Omental fat pad (tissue), 4 donors: ENCODE results near the gene RBFOX2. TPM values are rescaled to one million over a fixed set of nuclear protein-coding genes. Genes with fewer than 3 reads are reported as not detected.
"Not testable (repeated sequence)": the region's sequence is repeated elsewhere in the genome, so short reads cannot be mapped to it uniquely, and the experiment has no call there.

Experiments
- ATAC-seq: fragments of 150-250 bp; one replicate; pipeline ENCODE4 v1.9.1; 2016; ENCODE audit warnings: mild to moderate bottlenecking, moderate library complexity; ENCODE audit not compliant: low FRiP score
- DNase-seq: peaks from one replicate; pipeline ENCODE4 v3.0.0-alpha.2; 2019; ENCODE audit warnings: low spot score
- total RNA-seq, 4 donors: library from RNA; depleted of rRNA; stranded (reverse); fragments of >200 nt; gene quantifications; one replicate each; pipeline ENCODE4 v1.1.0, GENCODE V29; 2016
- TF ChIP-seq, protein P1 (sequence below), 3 donors: fragments of 450-650 bp; IDR thresholded peaks; one replicate each; pipeline ENCODE4 v1.5.1; 2016 to 2017; ENCODE audit warnings: antibody characterized with exemption in 3 of 3, mild to moderate bottlenecking in 3 of 3, moderate library complexity in 2 of 3

The RBFOX2 gene
- total RNA-seq, 4 donors from 2014 or later: 41.2 to 80.7 (median 60.1) TPM

DNA sequence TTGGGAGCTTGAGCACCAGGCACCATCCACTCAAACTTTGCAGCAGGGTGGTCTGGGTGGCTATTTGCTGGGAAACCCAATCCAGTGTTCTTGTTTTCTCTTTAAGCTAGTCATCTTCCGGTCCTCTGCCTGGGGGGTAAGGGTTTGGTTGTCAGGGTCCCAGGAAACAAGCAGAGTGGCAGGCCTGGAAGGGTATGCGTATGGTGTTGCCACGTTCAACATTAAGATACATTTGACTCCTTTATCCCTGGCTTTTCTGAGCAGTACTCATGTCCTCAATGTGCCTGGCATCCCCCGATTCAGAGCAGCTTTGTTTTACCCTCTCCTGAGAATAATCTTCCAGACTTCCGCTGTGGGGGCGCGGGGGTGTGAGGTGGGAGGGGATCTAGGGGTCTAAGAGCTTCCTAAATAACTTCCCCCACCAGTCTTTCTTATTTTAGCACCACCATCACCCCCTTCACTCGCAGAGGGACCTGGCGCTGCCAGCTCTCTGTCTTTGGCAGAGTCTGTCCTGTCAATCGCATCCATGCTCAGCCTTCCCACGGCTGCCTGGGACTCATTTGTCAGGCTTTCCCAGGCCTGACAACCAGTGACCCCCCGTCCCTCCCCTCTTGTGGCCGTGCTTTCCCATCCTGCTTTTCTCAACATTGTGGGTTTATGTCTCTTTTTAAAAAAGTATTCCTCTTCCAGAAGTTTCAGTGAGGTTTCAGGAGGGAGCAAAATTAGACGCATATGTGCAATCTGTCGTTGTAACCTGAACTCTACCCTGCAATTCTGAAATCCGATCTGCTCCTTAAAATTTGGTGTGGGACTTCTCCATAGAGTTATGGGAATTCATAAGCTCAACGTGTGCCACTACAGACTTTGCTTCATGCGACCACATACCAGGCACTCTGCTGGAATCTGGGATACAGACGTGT lies 27.0 kb upstream of the RBFOX2 start:
- no peak for ATAC-seq
- TF ChIP-seq, protein P1, sequence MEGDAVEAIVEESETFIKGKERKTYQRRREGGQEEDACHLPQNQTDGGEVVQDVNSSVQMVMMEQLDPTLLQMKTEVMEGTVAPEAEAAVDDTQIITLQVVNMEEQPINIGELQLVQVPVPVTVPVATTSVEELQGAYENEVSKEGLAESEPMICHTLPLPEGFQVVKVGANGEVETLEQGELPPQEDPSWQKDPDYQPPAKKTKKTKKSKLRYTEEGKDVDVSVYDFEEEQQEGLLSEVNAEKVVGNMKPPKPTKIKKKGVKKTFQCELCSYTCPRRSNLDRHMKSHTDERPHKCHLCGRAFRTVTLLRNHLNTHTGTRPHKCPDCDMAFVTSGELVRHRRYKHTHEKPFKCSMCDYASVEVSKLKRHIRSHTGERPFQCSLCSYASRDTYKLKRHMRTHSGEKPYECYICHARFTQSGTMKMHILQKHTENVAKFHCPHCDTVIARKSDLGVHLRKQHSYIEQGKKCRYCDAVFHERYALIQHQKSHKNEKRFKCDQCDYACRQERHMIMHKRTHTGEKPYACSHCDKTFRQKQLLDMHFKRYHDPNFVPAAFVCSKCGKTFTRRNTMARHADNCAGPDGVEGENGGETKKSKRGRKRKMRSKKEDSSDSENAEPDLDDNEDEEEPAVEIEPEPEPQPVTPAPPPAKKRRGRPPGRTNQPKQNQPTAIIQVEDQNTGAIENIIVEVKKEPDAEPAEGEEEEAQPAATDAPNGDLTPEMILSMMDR (IDR thresholded peaks at IDR 0.05): no peak
- no peak for DNase-seq

DNA sequence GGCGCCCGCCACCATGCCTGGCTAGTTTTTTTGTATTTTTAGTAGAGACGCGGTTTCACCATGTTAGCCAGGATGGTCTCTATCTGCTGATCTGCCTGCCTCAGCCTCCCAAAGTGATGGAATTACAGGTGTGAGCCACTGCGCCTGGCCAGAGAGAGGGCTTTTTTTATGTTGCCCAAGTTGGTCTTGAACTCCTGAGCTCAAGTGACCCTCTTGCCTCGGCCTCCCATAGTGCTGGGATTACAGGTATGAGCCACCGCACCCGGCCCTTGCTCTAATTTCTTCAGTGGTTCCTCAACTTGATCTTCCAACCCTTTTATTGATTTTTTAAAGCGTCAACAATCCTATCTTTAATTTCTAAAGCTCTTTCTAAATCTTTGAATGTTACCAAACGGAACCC lies 25.8 kb upstream of the RBFOX2 start:
- not testable (repeated sequence) for DNase-seq, ATAC-seq

DNA sequence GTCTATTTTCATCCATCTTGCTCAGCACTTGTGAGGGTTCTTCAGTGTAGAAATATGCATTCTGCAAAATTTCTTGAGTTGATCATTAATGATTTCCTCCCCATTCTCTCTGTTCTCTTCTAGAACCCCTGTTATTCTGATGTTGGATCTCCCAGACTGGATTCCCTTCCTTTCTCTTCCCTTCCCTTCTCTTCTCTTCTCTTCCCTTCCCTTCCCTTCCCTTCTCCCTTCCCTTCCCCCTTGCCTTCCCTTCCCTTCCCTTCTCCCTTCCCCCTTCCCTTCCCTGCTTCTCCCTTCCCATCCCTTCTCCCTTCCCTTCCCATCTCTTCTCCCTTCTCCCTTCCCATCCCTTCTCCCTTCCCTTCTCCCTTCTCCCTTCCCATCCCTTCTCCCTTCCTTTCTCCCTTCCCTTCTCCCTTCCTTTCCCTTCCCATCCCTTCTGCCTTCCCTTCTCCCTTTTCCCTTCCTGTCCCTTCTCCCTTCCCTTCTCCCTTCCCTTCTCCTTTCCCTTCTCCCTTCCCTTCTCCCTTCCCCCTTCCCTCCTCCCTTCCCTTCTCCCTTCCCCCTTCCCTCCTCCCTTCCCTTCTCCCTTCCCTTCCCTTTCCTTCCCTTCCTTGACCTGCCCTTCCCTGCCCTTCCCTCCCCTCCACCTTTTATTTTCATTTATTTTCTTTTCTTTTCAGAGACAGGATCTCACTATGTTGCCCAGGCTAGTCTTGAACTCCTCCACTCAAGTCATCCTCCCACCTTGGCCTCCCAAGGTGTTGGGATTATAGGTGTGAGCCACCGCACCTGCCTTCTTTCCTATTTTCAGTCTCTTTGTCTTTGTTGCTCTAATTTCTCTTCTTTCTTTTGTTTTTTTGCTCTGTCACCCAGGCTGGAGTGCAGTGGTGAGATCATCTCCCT lies 24.9 kb upstream of the RBFOX2 start:
- DNase-seq (no peak), ATAC-seq (no peak)
- TF ChIP-seq, protein P1 (IDR thresholded peaks at IDR 0.05): no peak

DNA sequence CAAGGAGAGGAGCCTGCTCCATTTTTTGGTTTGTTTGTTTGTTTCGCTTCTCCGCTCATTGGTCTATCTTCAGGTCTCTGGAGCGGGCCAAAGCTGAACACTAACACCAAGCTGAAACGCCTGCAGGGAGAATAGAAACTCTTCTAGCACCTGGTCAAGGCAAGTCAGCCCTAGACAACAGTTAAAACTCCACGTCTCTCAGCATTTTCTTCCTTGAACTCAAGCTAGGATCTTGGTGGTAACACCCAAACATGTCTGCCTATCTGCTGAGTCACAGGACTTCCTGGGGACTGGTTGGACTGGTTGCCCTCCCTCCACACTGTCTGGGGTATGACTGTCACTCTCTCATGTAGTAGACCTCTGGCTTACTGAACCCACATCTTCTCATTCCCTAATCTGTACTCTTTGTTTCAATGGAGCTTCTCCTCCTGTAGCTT lies 23.9 kb upstream of the RBFOX2 start:
- DNase-seq (no peak), ATAC-seq (no peak)
- TF ChIP-seq, protein P1 (IDR thresholded peaks at IDR 0.05): no peak

DNA sequence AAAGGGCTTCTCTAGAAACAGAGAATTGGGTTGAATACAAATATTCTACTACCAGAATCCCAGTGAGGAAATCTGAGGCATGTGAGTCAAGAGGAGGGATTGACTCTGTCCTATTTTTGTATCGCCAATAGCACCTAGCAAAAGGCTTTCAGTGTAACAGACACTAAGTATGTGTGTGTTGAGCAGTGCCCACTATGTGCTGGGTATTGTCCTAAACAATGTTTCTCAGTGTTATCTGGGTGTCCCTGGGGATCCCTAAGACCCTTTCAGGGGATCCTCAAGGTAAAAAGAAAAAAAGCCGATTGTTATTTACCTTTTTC lies 21.0 kb upstream of the RBFOX2 start:
- TF ChIP-seq, protein P1 (IDR thresholded peaks at IDR 0.05): no peak
- DNase-seq: no peak
- ATAC-seq: no peak

DNA sequence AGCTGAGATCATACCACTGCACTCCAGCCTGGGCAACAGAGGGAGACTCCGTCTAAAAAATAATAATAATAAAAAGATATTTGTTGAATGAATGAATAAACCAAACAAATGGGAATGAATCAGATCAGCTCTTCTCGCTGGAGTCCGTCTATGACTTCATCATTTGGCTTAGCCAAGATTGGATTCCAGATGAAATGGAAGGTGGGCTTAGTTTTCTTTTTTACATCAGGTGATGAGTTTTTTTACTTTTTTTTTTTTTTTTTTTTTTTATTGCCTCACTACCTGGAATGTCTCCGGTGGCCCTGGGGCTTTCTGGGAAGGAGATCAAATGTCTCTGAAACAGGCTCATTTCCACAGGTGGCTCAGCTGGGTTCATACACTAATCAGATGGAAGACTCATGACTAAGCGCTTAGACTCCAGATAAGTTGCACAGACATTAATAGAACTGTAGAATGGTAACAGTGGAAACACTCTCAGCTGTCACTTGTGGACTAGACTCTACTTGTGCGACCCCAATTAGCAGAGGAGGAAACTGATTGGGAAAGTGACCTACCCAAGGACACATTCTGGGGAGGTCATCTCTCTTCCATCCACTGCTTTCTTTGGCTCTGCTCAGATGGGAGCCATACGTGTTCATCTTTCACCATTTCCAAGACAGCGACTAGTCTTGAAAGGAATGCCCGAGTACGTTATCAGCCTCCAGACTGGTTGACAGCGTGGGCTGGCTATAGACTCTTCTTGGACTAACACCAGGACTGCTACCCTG lies 20.5 kb upstream of the RBFOX2 start:
- DNase-seq: no peak
- TF ChIP-seq, protein P1 (IDR thresholded peaks at IDR 0.05): no peak

DNA sequence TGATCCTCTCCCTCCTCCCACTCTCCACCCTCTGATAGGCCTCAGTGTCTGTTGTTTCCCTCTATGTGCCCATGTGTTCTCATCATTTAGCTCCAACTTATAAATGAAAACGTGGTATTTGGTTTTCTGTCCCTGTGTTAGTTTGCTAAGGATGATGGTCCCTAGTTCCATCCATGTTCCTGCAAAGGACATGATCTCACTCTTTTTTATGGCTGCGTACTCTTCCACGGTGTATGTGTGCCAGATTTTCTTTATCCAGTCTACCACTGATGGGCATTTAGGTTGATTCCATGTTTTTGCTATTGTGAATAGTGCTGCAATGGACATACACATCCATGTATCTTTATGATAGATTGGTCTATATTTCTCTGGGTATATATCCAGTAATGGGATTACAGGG lies 15.9 kb upstream of the RBFOX2 start:
- not testable (repeated sequence) for DNase-seq, ATAC-seq

More for the DNA sequence above, 20.5 kb upstream of the RBFOX2 start:
- ATAC-seq: no peak
